HepG2 (cell line): Measurements from ENCODE around the gene RHBDD1. TPM values are rescaled to one million over a fixed set of nuclear protein-coding genes. Genes with fewer than 3 reads are reported as not detected.

ENCODE experiments used
- EZH2 ChIP-seq: conservative IDR thresholded peaks from 2 replicates; pipeline ENCODE4 v1.6.1; 2012; ENCODE audit warnings: mild to moderate bottlenecking, low read depth, low read length, moderate library complexity
- GATA4 ChIP-seq: sonication (generic); IDR thresholded peaks from 2 replicates; pipeline ENCODE4 v1.6.1; 2016; ENCODE audit warnings: antibody characterized with exemption, low read depth, borderline replicate concordance
- SNAI1 ChIP-seq: sonication (generic); formaldehyde crosslinking; IDR thresholded peaks from 2 replicates; pipeline ENCODE4 v1.5.0; 2020; ENCODE audit warnings: mild to moderate bottlenecking, missing genetic modification reagents, borderline replicate concordance
- TAF1 ChIP-seq: sonication (generic); formaldehyde crosslinking; IDR thresholded peaks from 2 replicates; pipeline ENCODE4 v1.4.0; 2020; ENCODE audit warnings: missing genetic modification reagents
- XBP1 ChIP-seq: sonication (generic); formaldehyde crosslinking; IDR thresholded peaks from 2 replicates; pipeline ENCODE4 v1.5.0; 2020; ENCODE audit warnings: missing genetic modification reagents
- ZFX ChIP-seq: sonication (generic); formaldehyde crosslinking; IDR thresholded peaks from 2 replicates; pipeline ENCODE4 v1.4.0; 2020; ENCODE audit warnings: mild to moderate bottlenecking, low read depth, missing genetic modification reagents, moderate library complexity
- ZNF382 ChIP-seq: sonication (generic); formaldehyde crosslinking; IDR thresholded peaks from 2 replicates; pipeline ENCODE4 v1.5.0; 2020; ENCODE audit warnings: missing genetic modification reagents, mild to moderate bottlenecking, borderline replicate concordance
- ZNF569 ChIP-seq: sonication (generic); formaldehyde crosslinking; IDR thresholded peaks from 2 replicates; pipeline ENCODE4 v1.5.0; 2020; ENCODE audit warnings: mild to moderate bottlenecking, missing genetic modification reagents, moderate library complexity, borderline replicate concordance
- ZNF850 ChIP-seq: sonication (generic); formaldehyde crosslinking; conservative IDR thresholded peaks from 2 replicates; pipeline ENCODE4 v1.9.0; 2021; ENCODE audit warnings: mild to moderate bottlenecking, missing genetic modification reagents
- polyA plus RNA-seq, 8 experiments: library from polyadenylated mRNA; depleted of rRNA in 3 of 8; stranded (reverse) in 7 of 8; unstranded in 1 of 8; fragments of >200 nt; fragmentation: Illumina TruSeq in 4 of 8; extraction: Trizol in 4 of 8; gene quantifications; 2 replicates each; pipeline versions ENCODE4 v1.2.1 to v1.2.3, GENCODE V29; 2011 to 2016; ENCODE audit warnings: low read depth in 4 of 8, missing spikeins in 1 of 8, mixed read lengths in 1 of 8; ENCODE audit not compliant: insufficient read depth in 1 of 8
- total RNA-seq, 5 experiments: library from RNA; depleted of rRNA; stranded (reverse); fragments of >200 nt; fragmentation: Illumina TruSeq; extraction: Trizol; gene quantifications; 2 replicates each; pipeline ENCODE4 v1.2.3, GENCODE V29; 2016; ENCODE audit warnings: low read depth in 1 of 5
- TF ChIP-seq, protein P1 (sequence below): sonication (generic); formaldehyde crosslinking; IDR thresholded peaks from 2 replicates; pipeline ENCODE4 v1.5.0; 2020; ENCODE audit warnings: missing genetic modification reagents
- TF ChIP-seq, protein P2 (sequence below): sonication (generic); formaldehyde crosslinking; IDR thresholded peaks from 2 replicates; pipeline ENCODE4 v1.4.0; 2020; ENCODE audit warnings: missing genetic modification reagents, borderline replicate concordance
- TF ChIP-seq, protein P3 (sequence below): sonication (generic); formaldehyde crosslinking; IDR thresholded peaks from 2 replicates; pipeline ENCODE4 v1.4.0; 2020; ENCODE audit warnings: missing genetic modification reagents
- TF ChIP-seq, protein P4 (sequence below): sonication (generic); formaldehyde crosslinking; IDR thresholded peaks from 2 replicates; pipeline ENCODE4 v1.5.1; 2020; ENCODE audit warnings: missing genetic modification reagents, mild to moderate bottlenecking, borderline replicate concordance
- TF ChIP-seq, protein P5 (sequence below): sonication (generic); formaldehyde crosslinking; IDR thresholded peaks from 2 replicates; pipeline ENCODE4 v1.5.1; 2020; ENCODE audit warnings: mild to moderate bottlenecking, missing genetic modification reagents, borderline replicate concordance

RHBDD1 gene
- total and polyA plus RNA-seq, 2 of the 13 experiments (the other 11 are each of a cell fraction or from before 2014, with no cell fraction given) = 8.2 to 9.5 TPM

DNA sequence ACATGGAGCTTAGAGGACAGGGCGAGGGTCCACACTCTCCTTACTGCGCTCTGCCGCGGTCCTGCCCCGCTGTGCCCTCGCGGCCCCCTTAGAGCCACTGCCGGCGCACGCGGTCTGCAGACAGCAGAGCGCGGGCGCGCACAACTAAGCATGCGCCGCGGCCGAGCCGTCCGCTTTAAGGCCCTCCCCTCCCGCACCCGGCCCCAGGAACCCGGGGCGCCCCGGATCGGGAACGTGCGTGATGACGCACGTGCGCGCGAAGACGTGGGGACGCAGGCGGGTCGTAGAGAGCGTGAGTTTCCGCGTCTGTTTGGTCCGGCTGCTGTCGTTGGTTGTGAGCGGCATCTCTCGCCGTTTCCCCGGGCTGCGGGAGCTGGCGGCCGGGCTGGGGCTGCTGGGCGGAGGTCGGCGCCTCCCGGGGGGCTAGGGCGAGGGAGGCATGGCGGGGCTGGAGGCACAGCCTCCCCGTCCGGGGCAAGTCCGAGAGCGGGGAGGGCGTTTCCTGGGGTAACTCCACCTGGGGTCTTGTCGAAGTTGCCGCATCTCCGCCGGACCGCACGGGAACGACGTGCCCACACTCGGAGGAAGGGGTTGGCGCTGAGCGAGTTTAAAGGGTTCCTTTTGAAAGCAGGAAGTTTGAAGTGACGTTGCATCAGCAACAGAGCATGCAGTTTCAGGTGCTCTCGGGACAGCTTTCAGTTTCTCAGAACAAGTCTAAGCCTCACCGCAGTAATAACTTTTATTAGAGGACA is at the start of gene RHBDD1 (continued):
- TF ChIP-seq, protein P1, sequence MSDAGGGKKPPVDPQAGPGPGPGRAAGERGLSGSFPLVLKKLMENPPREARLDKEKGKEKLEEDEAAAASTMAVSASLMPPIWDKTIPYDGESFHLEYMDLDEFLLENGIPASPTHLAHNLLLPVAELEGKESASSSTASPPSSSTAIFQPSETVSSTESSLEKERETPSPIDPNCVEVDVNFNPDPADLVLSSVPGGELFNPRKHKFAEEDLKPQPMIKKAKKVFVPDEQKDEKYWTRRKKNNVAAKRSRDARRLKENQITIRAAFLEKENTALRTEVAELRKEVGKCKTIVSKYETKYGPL (CRISPR knock-in tag) = no peak
- TF ChIP-seq, protein P2, sequence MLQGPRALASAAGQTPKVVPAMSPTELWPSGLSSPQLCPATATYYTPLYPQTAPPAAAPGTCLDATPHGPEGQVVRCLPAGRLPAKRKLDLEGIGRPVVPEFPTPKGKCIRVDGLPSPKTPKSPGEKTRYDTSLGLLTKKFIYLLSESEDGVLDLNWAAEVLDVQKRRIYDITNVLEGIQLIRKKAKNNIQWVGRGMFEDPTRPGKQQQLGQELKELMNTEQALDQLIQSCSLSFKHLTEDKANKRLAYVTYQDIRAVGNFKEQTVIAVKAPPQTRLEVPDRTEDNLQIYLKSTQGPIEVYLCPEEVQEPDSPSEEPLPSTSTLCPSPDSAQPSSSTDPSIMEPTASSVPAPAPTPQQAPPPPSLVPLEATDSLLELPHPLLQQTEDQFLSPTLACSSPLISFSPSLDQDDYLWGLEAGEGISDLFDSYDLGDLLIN = no peak
- peak; percentile 79 for TF ChIP-seq TAF1
- no peak for TF ChIP-seq ZNF569 (CRISPR knock-in tag)
- TF ChIP-seq ZFX (CRISPR knock-in tag) = peak; percentile 42; the same call in 1 of the 2 replicates
- TF ChIP-seq, protein P3, sequence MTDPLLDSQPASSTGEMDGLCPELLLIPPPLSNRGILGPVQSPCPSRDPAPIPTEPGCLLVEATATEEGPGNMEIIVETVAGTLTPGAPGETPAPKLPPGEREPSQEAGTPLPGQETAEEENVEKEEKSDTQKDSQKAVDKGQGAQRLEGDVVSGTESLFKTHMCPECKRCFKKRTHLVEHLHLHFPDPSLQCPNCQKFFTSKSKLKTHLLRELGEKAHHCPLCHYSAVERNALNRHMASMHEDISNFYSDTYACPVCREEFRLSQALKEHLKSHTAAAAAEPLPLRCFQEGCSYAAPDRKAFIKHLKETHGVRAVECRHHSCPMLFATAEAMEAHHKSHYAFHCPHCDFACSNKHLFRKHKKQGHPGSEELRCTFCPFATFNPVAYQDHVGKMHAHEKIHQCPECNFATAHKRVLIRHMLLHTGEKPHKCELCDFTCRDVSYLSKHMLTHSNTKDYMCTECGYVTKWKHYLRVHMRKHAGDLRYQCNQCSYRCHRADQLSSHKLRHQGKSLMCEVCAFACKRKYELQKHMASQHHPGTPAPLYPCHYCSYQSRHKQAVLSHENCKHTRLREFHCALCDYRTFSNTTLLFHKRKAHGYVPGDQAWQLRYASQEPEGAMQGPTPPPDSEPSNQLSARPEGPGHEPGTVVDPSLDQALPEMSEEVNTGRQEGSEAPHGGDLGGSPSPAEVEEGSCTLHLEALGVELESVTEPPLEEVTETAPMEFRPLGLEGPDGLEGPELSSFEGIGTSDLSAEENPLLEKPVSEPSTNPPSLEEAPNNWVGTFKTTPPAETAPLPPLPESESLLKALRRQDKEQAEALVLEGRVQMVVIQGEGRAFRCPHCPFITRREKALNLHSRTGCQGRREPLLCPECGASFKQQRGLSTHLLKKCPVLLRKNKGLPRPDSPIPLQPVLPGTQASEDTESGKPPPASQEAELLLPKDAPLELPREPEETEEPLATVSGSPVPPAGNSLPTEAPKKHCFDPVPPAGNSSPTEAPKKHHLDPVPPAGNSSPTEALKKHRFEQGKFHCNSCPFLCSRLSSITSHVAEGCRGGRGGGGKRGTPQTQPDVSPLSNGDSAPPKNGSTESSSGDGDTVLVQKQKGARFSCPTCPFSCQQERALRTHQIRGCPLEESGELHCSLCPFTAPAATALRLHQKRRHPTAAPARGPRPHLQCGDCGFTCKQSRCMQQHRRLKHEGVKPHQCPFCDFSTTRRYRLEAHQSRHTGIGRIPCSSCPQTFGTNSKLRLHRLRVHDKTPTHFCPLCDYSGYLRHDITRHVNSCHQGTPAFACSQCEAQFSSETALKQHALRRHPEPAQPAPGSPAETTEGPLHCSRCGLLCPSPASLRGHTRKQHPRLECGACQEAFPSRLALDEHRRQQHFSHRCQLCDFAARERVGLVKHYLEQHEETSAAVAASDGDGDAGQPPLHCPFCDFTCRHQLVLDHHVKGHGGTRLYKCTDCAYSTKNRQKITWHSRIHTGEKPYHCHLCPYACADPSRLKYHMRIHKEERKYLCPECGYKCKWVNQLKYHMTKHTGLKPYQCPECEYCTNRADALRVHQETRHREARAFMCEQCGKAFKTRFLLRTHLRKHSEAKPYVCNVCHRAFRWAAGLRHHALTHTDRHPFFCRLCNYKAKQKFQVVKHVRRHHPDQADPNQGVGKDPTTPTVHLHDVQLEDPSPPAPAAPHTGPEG (CRISPR knock-in tag) = no peak; the same call in 1 of the 2 replicates
- TF ChIP-seq, protein P4, sequence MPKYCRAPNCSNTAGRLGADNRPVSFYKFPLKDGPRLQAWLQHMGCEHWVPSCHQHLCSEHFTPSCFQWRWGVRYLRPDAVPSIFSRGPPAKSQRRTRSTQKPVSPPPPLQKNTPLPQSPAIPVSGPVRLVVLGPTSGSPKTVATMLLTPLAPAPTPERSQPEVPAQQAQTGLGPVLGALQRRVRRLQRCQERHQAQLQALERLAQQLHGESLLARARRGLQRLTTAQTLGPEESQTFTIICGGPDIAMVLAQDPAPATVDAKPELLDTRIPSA = 0 out of 2 replicates have a peak, but pooled peaks have one; percentile 85
- no peak for TF ChIP-seq ZNF382 (CRISPR knock-in tag)
- no peak for TF ChIP-seq SNAI1
- TF ChIP-seq, protein P5, sequence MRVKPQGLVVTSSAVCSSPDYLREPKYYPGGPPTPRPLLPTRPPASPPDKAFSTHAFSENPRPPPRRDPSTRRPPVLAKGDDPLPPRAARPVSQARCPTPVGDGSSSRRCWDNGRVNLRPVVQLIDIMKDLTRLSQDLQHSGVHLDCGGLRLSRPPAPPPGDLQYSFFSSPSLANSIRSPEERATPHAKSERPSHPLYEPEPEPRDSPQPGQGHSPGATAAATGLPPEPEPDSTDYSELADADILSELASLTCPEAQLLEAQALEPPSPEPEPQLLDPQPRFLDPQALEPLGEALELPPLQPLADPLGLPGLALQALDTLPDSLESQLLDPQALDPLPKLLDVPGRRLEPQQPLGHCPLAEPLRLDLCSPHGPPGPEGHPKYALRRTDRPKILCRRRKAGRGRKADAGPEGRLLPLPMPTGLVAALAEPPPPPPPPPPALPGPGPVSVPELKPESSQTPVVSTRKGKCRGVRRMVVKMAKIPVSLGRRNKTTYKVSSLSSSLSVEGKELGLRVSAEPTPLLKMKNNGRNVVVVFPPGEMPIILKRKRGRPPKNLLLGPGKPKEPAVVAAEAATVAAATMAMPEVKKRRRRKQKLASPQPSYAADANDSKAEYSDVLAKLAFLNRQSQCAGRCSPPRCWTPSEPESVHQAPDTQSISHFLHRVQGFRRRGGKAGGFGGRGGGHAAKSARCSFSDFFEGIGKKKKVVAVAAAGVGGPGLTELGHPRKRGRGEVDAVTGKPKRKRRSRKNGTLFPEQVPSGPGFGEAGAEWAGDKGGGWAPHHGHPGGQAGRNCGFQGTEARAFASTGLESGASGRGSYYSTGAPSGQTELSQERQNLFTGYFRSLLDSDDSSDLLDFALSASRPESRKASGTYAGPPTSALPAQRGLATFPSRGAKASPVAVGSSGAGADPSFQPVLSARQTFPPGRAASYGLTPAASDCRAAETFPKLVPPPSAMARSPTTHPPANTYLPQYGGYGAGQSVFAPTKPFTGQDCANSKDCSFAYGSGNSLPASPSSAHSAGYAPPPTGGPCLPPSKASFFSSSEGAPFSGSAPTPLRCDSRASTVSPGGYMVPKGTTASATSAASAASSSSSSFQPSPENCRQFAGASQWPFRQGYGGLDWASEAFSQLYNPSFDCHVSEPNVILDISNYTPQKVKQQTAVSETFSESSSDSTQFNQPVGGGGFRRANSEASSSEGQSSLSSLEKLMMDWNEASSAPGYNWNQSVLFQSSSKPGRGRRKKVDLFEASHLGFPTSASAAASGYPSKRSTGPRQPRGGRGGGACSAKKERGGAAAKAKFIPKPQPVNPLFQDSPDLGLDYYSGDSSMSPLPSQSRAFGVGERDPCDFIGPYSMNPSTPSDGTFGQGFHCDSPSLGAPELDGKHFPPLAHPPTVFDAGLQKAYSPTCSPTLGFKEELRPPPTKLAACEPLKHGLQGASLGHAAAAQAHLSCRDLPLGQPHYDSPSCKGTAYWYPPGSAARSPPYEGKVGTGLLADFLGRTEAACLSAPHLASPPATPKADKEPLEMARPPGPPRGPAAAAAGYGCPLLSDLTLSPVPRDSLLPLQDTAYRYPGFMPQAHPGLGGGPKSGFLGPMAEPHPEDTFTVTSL (CRISPR knock-in tag) = no peak
- no peak for TF ChIP-seq GATA4
- no peak for TF ChIP-seq EZH2
- TF ChIP-seq XBP1 (CRISPR knock-in tag) = no peak; the same call in 1 of the 2 replicates
- TF ChIP-seq ZNF850 (CRISPR knock-in tag) = no peak
